ENCODE results near the gene UMAD1. TPM values are rescaled to one million over a fixed set of nuclear protein-coding genes. Genes with fewer than 3 reads are reported as not detected.

Gene UMAD1
- total RNA-seq, 1 donor from 2014 or later, result 9.3 TPM

GRCh38 chr7:7620644-7621210 lies 19.8 kb upstream of the UMAD1 start:
- H3K27ac Mint-ChIP-seq (ENCODE audit: unreplicated experiment), result no peak overlapping the region

GRCh38 chr7:7628476-7628875 lies 12.1 kb upstream of the UMAD1 start:
- H3K27ac Mint-ChIP-seq (ENCODE audit: unreplicated experiment), result no peak overlapping the region
- Histone ChIP-seq H3K9me3 (ENCODE audit: insufficient read depth, low read depth, low read length) (no peaks in the 10 kb centered on the region), H3K27me3 (ENCODE audit: insufficient read depth, low read length) (no peaks in the 10 kb centered on the region), H4K20me1 (ENCODE audit: insufficient read depth, low read length) (no peaks in the 10 kb centered on the region), H3K4me2 (ENCODE audit: low read length) (no peak overlapping the region), H3K4me3 (ENCODE audit: insufficient read depth, low read depth, low read length) (no peak overlapping the region), H3K4me1 (ENCODE audit: insufficient read depth, low read length) (no peaks in the 10 kb centered on the region), H2AFZ (ENCODE audit: low read depth, low read length) (no peak overlapping the region), H3K27ac (ENCODE audit: low read depth, low read length) (no peak overlapping the region), H3K36me3 (ENCODE audit: insufficient read depth, low read length) (no peaks in the 10 kb centered on the region), H3K9ac (ENCODE audit: low read length) (no peak overlapping the region), H3K79me2 (ENCODE audit: insufficient read depth, low read length) (no peaks in the 10 kb centered on the region)
- FAIRE-seq, result no peak
- DNase-seq (ENCODE audit: low read depth), result no peak
- H3K4me1 Mint-ChIP-seq (ENCODE audit: low read depth, unreplicated experiment), result no peaks in the 10 kb centered on the region
- H3K36me3 Mint-ChIP-seq (ENCODE audit: low read depth, unreplicated experiment), result no peaks in the 10 kb centered on the region
- H3K4me3 Mint-ChIP-seq (ENCODE audit: unreplicated experiment), result no peak overlapping the region
- no peaks in the 10 kb centered on the region for H3K27me3 Mint-ChIP-seq (ENCODE audit: low read depth, unreplicated experiment)
- TF ChIP-seq CTCF (IDR thresholded peaks at IDR 0.05; ENCODE audit: insufficient read depth, low read depth, low read length) (no peak), EZH2 (IDR thresholded peaks at IDR 0.05; ENCODE audit: insufficient read depth, low read length) (no peak)
- peaks cover 12% of the 10 kb centered on the region for H3K9me3 Mint-ChIP-seq (ENCODE audit: unreplicated experiment)

More at GRCh38 chr7:7620644-7621210, 19.8 kb upstream of the UMAD1 start:
- no peaks in the 10 kb centered on the region for H3K79me2 ChIP-seq (ENCODE audit: insufficient read depth, low read length)
- H3K36me3 ChIP-seq (ENCODE audit: insufficient read depth, low read length), result no peaks in the 10 kb centered on the region
- Mint-ChIP-seq H3K36me3 (ENCODE audit: low read depth, unreplicated experiment) (no peaks in the 10 kb centered on the region), H3K4me1 (ENCODE audit: low read depth, unreplicated experiment) (no peaks in the 10 kb centered on the region), H3K9me3 (ENCODE audit: unreplicated experiment) (no peaks in the 10 kb centered on the region), H3K27me3 (ENCODE audit: low read depth, unreplicated experiment) (peaks cover 2% of the 10 kb centered on the region), H3K4me3 (ENCODE audit: unreplicated experiment) (no peak overlapping the region)
- H4K20me1 ChIP-seq (ENCODE audit: insufficient read depth, low read length), result no peaks in the 10 kb centered on the region
- H3K4me2 ChIP-seq (ENCODE audit: low read length), result no peak overlapping the region
- H3K27ac ChIP-seq (ENCODE audit: low read depth, low read length), result no peak overlapping the region
- no peak overlapping the region for H2AFZ ChIP-seq (ENCODE audit: low read depth, low read length)
- FAIRE-seq (no peak), DNase-seq (ENCODE audit: low read depth) (no peak)
- TF ChIP-seq EZH2 (IDR thresholded peaks at IDR 0.05; ENCODE audit: insufficient read depth, low read length), result no peak
- TF ChIP-seq CTCF (IDR thresholded peaks at IDR 0.05; ENCODE audit: insufficient read depth, low read depth, low read length), result no peak
- no peaks in the 10 kb centered on the region for H3K27me3 ChIP-seq (ENCODE audit: insufficient read depth, low read length)
- no peak overlapping the region for H3K9ac ChIP-seq (ENCODE audit: low read length)
- H3K4me3 ChIP-seq (ENCODE audit: insufficient read depth, low read depth, low read length), result no peak overlapping the region
- no peaks in the 10 kb centered on the region for H3K4me1 ChIP-seq (ENCODE audit: insufficient read depth, low read length)
- H3K9me3 ChIP-seq (ENCODE audit: insufficient read depth, low read depth, low read length), result no peaks in the 10 kb centered on the region

- no peak for TF ChIP-seq CTCF (IDR thresholded peaks at IDR 0.05; ENCODE audit: insufficient read depth, low read depth, low read length)
- TF ChIP-seq EZH2 (IDR thresholded peaks at IDR 0.05; ENCODE audit: insufficient read depth, low read length), result no peak
- no peak overlapping the region for H3K27ac Mint-ChIP-seq (ENCODE audit: unreplicated experiment)
- Histone ChIP-seq H3K4me1 (ENCODE audit: insufficient read depth, low read length) (no peaks in the 10 kb centered on the region), H3K9me3 (ENCODE audit: insufficient read depth, low read depth, low read length) (no peaks in the 10 kb centered on the region), H3K27ac (ENCODE audit: low read depth, low read length) (no peak overlapping the region), H3K27me3 (ENCODE audit: insufficient read depth, low read length) (no peaks in the 10 kb centered on the region), H3K4me3 (ENCODE audit: insufficient read depth, low read depth, low read length) (no peak overlapping the region), H3K79me2 (ENCODE audit: insufficient read depth, low read length) (no peaks in the 10 kb centered on the region), H3K36me3 (ENCODE audit: insufficient read depth, low read length) (no peaks in the 10 kb centered on the region), H4K20me1 (ENCODE audit: insufficient read depth, low read length) (no peaks in the 10 kb centered on the region), H3K9ac (ENCODE audit: low read length) (no peak overlapping the region), H2AFZ (ENCODE audit: low read depth, low read length) (no peak overlapping the region), H3K4me2 (ENCODE audit: low read length) (no peak overlapping the region)
- no peaks in the 10 kb centered on the region for H3K4me1 Mint-ChIP-seq (ENCODE audit: low read depth, unreplicated experiment)
- H3K9me3 Mint-ChIP-seq (ENCODE audit: unreplicated experiment), result peaks cover 12% of the 10 kb centered on the region
- H3K36me3 Mint-ChIP-seq (ENCODE audit: low read depth, unreplicated experiment), result no peaks in the 10 kb centered on the region
- DNase-seq (ENCODE audit: low read depth) (no peak), FAIRE-seq (no peak)
- H3K27me3 Mint-ChIP-seq (ENCODE audit: low read depth, unreplicated experiment), result no peaks in the 10 kb centered on the region
- H3K4me3 Mint-ChIP-seq (ENCODE audit: unreplicated experiment), result no peak overlapping the region
These were observed 9.8 kb upstream of the UMAD1 start for GRCh38 chr7:7630626-7631329.
